Uterus (tissue), 2 donors: Measurements from ENCODE around the gene SUSD3.

Source experiments
- POLR2A ChIP-seq, 2 donors: fragments of 450-650 bp; IDR thresholded peaks; one replicate each; pipeline ENCODE4 v1.6.1; 2016; ENCODE audit warnings: antibody characterized with exemption in 2 of 2, mild to moderate bottlenecking in 1 of 2, moderate library complexity in 1 of 2
- TF ChIP-seq, protein P1 (sequence below), 4 experiments: fragments of 200-600 bp in 2 of 4; fragments of 450-650 bp in 2 of 4; sonication (generic) in 2 of 4; IDR thresholded peaks; one replicate each; pipeline ENCODE4 v1.5.1; 2016 to 2019; ENCODE audit warnings: antibody characterized with exemption in 4 of 4, mild to moderate bottlenecking in 2 of 4, moderate library complexity in 1 of 4

- TF ChIP-seq, protein P1, sequence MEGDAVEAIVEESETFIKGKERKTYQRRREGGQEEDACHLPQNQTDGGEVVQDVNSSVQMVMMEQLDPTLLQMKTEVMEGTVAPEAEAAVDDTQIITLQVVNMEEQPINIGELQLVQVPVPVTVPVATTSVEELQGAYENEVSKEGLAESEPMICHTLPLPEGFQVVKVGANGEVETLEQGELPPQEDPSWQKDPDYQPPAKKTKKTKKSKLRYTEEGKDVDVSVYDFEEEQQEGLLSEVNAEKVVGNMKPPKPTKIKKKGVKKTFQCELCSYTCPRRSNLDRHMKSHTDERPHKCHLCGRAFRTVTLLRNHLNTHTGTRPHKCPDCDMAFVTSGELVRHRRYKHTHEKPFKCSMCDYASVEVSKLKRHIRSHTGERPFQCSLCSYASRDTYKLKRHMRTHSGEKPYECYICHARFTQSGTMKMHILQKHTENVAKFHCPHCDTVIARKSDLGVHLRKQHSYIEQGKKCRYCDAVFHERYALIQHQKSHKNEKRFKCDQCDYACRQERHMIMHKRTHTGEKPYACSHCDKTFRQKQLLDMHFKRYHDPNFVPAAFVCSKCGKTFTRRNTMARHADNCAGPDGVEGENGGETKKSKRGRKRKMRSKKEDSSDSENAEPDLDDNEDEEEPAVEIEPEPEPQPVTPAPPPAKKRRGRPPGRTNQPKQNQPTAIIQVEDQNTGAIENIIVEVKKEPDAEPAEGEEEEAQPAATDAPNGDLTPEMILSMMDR (IDR thresholded peaks at IDR 0.05): no peak
- TF ChIP-seq POLR2A (IDR thresholded peaks at IDR 0.05): no peak
These were observed 56.5 kb downstream of the SUSD3 start for GRCh38 chr9:93114984-93115335.
